Loucy (cell line): ENCODE data around the gene NCK1.

ENCODE experiments used
- EZH2phosphoT487 ChIP-seq: fragments of 200-600 bp; IDR thresholded peaks from 2 replicates; pipeline ENCODE4 v1.6.1; 2018; ENCODE audit warnings: antibody characterized with exemption, mild to moderate bottlenecking, moderate library complexity, borderline replicate concordance
- TF ChIP-seq, protein P1 (sequence below): fragments of 200-600 bp; sonication (generic); conservative IDR thresholded peaks from 2 replicates; pipeline ENCODE4 v1.5.1; 2014; ENCODE audit warnings: mild to moderate bottlenecking, antibody characterized with exemption, low read length

DNA sequence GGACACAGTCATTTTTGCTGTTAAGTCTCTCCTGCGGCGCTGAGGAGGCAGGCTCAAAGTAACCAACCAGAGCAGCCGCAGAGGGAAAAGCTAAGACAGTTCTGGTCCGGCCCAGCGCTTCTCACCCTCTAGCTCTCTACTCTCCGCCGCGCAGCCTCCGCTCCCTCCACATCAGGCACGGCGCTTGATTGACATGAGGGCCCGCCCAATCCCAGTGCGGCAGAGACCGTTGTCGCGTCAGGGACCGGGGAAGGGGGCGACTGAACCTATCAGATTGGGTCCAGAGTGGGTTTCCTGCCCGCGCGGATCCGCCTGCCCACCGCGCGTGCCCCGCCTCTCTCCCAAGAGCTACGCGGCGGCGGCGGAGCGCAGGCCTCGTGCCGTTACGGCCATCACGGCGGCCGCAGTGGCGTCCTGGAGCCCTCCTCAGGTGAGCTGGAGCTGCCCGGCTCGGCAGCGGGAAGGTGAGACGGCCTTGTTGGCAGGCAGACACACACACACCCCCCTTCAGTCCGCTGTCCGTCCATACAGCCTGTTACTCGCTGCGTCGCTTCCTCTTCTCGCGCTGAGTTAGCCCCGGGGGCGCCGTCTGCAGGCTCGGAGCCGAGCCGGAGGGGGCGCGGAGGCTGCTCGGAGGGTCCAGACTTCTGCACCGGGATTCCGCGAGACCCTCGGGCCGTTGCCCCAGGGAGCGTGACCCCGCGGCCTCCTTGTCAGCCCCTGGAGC lies at the start of gene NCK1:
- TF ChIP-seq, protein P1, sequence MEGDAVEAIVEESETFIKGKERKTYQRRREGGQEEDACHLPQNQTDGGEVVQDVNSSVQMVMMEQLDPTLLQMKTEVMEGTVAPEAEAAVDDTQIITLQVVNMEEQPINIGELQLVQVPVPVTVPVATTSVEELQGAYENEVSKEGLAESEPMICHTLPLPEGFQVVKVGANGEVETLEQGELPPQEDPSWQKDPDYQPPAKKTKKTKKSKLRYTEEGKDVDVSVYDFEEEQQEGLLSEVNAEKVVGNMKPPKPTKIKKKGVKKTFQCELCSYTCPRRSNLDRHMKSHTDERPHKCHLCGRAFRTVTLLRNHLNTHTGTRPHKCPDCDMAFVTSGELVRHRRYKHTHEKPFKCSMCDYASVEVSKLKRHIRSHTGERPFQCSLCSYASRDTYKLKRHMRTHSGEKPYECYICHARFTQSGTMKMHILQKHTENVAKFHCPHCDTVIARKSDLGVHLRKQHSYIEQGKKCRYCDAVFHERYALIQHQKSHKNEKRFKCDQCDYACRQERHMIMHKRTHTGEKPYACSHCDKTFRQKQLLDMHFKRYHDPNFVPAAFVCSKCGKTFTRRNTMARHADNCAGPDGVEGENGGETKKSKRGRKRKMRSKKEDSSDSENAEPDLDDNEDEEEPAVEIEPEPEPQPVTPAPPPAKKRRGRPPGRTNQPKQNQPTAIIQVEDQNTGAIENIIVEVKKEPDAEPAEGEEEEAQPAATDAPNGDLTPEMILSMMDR: peak; percentile 45
- no peak for TF ChIP-seq EZH2phosphoT487
